GM19397 (cell line): ENCODE data around the gene SAMD9L.

Source experiments
- ATAC-seq: cut with Tn5 transposase; IDR thresholded peaks from one replicate; pipeline ENCODE4 v1.9.1; 2021; ENCODE audit warnings: mild to moderate bottlenecking, moderate library complexity; ENCODE audit not compliant: unreplicated experiment

The SAMD9L gene

DNA sequence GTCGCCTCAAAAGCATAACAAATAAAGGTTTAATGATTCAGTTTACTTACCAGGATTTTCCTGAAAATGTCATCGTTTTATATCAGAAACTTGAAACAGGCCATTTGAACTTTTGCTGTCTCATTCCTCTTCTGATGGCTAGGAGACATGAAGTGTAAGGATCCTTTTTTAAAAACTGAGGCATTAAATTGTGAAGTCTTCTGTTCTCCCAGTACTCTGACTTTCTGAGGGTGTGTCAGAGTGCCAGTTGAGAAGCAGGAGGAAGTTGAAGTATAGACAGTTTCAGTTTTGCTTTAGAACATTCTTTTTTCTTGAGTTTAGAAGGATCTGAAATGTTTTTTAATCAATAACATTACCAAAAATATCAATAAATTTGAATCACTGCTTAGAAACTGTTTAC, at the start of gene SAMD9L:
Gene SAMD9L, minus strand, starts transcription at position 242 of the 400 bp plus-strand sequence. CDS start 12,414 bp downstream, outside the sequence.
- peak; percentile 43 for ATAC-seq

DNA sequence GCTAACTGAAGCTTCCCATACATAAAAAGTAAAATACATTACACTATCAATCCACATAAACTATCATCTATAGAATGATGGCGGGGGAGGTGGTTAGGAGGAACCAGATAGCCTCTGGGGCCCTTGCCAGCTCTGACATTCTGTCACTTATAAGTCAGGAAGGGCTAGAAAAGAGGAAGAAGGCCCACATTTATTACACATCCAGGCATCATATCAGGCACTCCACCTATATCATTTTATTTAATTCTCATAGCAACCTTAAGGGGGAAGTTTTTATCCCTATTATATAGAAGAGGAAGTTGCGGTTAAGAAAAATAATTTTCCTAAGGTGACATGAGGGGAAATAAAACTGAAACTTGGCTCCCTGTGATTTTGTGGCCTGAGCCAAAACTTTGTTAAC, 48.2 kb upstream of the SAMD9L start:
- no peak for ATAC-seq

DNA sequence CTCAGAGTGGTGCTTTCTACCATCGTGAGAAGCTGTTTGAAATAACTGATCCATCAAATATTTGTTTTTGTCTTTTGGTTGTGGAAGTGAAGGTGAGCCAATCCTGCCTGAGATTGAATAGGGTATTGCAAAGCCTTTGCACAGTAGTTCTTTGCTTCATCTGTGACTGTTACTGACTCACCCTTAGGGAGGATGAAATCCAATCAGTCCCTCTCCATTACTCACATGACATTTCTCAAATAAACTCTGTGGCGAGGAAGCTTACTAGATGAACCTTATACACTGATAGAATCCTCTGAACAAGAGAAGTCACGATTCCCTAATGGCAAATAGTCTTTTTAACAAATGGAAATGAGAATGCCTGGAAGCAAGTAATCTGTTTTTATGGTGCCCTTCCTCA, 46.2 kb upstream of the SAMD9L start:
- no peak for ATAC-seq

- ATAC-seq: no peak
Measured at GRCh38 chr7:93188870-93189634, 40.9 kb upstream of the SAMD9L start.

DNA sequence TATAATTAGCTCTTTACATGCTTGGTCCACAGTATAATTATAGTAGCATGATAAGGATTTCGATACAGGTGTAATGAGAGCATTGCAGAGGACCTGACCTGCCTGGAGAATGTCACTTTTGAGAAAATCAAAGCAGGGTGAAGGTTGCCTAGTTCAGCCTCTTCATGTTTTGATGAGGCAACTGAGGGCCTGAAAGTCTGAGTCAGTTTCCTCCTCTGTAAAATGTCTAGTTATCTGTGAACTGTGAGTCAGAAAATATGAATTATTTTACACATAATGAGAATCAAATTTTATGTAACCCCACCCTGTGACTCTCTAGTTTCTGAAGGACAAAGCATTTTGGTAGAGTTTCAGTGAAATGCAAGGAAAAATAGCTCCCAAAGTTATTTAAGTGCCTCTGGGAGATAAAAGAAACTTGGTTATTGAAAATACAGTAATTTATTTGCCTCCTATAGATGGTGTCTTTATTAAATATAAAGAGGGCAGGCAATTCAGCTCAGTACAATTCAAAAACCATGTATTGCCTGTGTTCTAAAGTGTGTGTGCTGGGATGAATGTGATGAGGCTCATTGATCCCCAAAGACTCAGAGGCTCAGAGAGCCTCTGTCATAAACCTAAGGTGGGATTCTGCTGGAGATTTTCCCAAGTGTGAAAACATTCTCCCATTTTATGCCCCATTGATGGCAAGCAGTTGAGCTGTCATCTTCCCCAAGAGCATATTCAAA, 37.3 kb upstream of the SAMD9L start:
- ATAC-seq: no peak

GRCh38 chr7:93179173-93179572, 31.0 kb upstream of the SAMD9L start:
- ATAC-seq: no peak

GRCh38 chr7:93178213-93178612, 30.0 kb upstream of the SAMD9L start:
- no peak for ATAC-seq

GRCh38 chr7:93176992-93177580, 28.9 kb upstream of the SAMD9L start:
- ATAC-seq: no peak

- no peak for ATAC-seq
Measured at GRCh38 chr7:93175219-93175618, 27.0 kb upstream of the SAMD9L start.

DNA sequence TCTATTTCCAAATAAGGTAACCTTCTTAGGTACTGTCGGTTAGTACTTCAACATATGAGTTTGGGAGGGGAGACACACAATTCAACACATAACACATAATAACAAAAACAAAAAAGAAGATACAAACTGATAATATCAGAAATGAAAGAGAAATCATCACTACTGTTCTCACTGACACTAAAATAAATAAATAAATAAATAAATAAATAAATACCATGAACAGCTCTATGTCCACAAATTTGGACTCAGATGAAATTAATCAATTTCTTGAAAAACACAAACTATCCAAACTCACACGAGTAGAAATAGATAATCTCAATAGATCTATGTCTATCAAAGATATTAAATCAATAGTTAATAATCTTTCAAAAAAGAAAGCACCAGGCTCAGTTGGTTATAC, 24.5 kb upstream of the SAMD9L start:
- ATAC-seq: no peak

GRCh38 chr7:93171606-93172226, 23.5 kb upstream of the SAMD9L start:
- no peak for ATAC-seq

- peak; percentile 95 for ATAC-seq
Measured at GRCh38 chr7:93165447-93165846, 17.3 kb upstream of the SAMD9L start.

- ATAC-seq: no peak
Measured at GRCh38 chr7:93164766-93165165, 16.6 kb upstream of the SAMD9L start.

DNA sequence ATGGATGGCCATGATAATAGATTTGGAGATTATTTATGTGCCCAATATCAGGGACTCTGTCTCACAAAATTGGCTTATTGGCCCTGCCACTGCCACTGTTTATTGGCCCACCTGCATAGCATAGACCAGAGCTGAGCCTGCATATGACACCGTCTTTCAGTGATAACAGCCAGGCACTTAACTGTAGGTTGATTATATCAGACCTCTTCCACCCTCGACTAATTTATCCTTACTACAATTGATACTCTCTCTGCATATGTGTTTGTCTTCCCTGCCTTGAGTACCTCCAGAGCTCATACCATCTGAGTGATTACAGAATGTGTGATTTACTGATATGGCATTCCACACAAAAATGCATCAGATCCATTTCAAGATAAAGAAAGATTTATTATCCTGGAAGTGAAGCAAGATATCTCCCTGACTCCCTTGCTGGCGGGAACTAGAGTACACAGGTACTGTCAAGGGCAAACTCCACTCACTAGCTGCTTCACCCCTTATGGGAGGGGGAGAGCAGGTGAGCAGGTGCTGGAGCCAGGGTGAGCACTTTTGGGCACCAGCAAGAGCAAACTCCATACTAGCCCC, 13.1 kb upstream of the SAMD9L start:
- no peak for ATAC-seq

DNA sequence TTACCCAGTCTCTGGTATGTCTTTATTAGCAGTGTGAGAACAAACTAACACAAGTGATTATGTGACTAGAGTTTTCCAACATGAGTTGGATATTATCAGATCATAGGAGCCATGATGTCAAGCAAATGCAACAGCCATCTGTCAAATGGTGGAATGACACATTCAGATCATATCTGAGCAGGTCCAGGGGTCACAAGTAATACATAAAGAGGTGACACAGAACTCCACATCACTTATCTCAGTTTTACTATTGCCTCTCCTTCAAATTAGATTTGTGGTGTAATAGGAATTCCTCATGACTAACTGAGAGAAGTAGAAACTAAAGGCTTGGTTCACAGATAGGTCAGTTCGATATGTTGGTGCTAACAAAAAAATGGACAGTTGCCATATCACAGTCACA, 12.2 kb upstream of the SAMD9L start:
- ATAC-seq: no peak

DNA sequence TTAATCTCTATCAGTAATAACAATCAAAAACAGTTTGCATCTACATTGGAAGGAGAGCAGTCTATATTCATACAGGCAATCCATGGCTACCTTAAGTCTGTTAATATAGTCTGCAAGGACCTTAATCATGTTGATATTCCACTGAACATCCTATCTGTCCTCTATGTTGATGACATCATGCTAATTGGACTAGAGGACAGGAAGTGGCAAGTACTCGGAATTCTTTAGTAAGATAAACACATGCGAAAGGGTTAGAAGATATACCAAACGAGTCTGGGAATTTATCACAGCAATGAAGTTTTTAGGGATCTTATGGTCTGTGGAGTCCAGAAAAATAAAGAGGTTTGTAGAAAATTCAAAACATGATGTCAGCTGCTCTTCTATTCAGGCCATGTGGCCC, 11.3 kb upstream of the SAMD9L start:
- ATAC-seq: no peak

DNA sequence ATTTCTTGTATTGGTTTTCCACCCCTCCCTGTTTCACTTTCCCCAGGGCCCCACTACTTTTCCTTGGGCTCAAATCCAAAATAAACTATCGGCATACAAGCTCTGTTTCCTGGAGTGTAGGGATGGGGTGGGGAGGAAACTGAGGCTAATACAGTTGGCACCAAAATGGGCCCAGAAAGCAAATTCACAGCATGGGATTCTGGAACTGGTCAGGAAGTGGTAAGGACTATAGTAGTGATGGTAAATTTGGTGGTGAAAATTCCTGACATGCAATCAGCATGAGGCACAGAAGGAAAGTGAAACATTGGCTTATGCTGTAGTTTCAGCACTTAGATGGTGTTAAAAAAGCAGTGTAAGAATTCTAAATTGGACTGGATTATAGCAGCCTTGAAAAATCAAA, 8.7 kb upstream of the SAMD9L start:
- no peak for ATAC-seq

DNA sequence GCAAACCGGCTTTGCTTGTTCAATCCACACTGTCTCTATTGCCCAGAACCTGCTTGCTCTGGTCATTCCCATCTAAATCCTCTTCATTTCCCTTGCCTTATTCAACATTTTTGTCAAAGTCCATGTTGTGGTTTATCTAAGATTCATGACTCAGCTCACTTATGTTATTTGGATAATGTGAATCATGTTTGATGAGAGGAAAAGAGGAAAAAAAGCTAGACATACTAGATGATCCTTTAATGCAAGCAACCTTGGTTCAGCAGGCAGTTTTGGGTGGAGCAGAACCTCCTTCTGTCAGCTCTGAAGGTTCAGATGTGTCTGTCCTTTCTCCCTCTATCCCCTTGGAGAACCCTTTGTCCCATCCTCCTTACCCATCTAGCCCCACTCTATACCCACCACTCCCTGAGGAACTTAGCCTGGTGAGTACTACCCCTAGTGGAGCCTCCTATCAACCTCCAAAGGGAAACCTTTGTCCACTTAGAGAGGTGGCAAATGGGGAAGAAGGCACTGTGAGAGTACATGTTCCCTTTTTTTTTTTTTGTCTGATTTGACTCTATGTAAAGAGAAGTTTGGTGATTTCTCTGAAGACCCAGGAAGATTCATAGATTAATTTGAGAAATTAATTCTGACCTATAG, 2.1 kb upstream of the SAMD9L start:
- no peak for ATAC-seq

DNA sequence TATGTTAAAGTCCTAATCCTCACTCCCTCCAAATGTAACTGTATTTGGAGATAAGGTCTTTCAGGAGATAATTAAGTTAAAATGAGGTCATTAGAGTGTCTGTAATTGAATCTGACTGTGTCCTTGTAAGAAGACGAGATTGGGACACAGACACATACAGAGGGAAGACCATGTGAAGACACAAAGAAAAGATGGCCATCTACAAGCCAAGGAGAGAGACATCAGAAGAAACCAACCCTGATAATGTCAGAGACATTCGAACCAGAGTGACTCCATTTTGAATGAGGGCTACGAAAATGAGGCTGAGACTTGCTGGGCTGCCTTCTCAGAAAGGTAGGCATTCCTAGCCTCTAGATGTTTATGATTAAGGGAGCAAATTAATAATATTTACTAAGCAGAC, 542 bp upstream of the SAMD9L start:
- ATAC-seq: no peak

GRCh38 chr7:93147363-93147762, 822 bp downstream of the SAMD9L start:
- peak; percentile 78 for ATAC-seq
